HG03571 (cell line): ENCODE results near the gene ZNF618.
"Not testable (repeated sequence)": the region's sequence is repeated elsewhere in the genome, so short reads cannot be mapped to it uniquely, and the experiment has no call there.

Experiments
- ATAC-seq: cut with Tn5 transposase; IDR thresholded peaks from one replicate; pipeline ENCODE4 v1.9.1; 2021; ENCODE audit not compliant: unreplicated experiment

Gene ZNF618

DNA sequence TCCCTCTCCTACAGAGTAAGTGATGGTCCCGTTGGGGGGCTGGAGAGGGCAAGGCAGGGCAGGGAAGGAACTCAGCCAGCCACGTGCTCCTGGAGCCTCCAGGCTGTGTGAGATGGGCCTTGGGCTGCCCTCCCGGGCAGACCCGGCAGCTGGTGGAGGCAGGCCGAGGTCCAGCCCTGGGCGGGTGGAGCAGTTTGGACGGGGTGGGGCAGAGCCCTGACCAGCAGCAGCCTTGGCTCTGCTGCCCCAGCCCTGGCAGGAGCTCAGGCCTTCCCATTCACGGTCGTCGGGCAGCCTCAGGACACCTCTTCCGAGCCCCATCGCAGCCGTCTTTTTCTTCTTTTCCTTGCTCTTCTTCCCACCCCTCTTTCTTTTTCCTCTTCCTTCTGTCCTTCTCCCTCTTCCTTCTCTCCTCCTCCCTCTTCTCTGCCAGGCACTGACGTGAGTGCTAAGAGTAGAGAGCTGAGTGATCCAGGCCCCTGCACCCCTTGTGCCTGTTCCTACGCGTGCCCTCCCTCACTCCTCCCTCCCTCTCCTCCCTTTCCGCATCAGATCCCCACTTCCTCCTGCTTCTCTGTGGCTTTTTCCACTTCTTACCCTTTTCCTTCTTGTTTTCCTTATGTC is 159.2 kb downstream of the ZNF618 start:
- no peak for ATAC-seq

DNA sequence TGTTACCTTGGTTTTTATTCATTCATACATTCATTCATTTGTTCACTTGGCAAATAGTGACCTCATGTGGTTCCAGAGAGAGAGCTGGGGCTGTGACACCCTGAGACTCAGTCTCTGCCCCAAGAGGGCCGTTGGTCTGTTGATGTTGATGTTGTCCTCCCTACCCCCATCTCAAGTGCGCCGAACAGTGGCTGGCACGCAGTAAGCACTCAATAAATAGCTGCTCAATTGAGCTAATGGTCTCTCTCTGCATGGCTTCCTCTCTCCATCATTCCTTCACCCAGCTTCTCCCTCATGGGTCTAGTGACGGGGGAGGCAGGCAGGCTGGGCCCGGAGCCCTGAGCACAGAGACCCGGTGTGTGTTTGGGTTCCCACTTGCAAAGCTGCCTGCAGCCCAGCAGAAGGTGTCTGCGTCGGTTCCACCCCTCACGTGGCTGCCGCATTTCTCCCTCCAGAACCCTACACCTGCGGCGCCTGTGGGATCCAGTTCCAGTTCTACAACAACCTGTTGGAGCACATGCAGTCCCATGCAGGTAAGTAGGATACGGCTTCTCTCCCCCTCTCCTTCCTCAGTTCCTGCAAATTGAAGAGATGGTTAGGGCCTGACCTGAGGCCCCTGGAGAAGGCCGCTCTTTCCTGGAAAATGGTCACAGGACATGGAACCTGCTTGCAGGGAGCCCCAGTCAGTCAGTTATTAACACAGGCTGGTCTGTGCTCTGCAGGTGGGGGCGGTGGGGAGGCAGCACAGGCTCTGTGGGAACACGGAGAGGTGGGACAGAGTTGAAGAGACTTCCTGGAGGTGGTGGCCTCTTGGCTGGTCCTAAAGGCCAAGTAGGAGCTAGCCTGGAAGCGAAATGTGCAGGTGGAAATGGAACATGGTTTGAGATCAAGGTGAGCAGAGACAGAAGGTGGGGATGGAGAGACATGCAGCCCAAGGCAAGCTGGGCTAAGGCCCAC is 160.0 kb downstream of the ZNF618 start:
- no peak for ATAC-seq

DNA sequence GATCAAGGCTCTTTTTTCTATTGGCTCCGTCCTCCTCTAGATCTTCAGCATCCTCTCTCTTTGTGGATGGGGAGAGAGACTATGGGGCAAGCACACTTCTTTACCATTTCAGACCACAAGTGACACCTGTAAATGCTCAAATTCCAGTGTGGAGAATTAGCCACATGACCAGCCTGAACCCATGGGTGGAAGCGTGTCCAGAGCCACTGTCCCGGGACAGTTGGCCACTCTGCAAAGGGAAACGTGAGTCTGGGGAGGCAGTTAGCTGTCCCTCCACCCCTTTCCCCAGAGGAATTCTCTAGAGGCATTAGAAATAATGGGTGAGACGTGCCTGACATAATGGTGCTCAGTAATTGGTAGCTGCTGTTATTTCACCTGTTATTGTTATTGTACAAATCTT is 161.1 kb downstream of the ZNF618 start:
- ATAC-seq = no peak

DNA sequence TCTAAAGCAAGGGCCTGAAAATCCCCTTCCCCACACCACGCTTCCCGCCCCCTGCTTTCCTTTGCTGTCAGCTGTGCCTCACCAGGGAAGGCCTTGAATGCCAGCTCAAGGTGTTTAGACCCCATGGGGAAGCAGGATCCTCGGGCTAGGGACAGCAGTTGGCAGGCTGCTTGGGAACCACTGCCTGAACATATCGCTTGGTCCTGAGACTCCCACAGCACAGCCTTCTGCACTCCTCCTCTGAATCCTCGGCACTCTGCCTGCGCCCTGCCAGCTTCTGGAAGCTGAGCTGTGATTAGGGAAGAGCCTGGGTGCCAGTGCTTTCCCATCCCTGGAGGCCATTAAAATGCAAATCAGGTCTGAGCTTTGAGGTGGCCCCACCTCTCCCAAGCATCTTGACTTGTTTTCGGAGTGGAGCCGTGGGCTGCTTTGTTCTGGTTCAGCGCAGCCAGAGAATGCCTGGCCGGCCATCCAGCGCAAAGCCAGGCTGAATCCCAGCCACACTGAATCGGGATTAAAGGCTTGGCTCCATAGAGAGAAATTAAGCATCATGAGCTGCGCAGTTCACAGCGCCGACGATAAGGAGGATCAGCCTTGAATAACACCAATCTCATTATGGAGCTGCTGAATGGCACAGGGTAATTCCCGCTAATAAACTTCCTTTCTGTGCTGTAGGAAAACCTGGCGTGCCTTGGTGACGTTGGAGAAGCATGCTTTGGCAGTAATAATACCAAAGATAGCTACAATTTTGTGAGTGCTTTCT is 162.0 kb downstream of the ZNF618 start:
- ATAC-seq = no peak

DNA sequence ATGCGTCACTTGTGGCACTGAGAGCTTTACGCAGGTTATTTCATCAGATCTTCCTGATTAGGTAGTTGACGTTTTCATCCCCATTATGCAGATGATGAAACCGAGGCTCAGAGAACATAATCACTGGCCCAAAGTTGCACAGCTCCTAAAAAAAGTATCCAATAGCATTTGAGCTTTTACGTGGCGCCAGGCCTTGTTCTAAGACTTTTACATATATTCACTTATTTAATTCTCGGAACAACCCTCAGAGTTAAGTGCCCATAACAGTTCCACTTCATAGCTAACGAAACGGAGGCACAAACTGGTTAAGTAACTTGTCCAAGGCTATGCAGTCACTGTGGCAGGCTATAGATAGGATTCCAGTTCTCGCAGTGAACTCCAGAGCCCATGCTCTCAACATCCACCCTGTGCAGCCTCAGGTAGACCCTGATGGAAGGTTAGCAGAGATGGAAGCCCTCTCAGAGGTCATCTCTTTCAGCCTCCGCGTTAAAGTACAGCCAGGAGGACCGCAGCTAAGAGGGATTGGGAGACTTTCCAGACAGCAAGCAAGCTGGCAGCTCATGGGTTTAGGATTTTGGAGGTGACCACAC is 162.7 kb downstream of the ZNF618 start:
- no peak for ATAC-seq

DNA sequence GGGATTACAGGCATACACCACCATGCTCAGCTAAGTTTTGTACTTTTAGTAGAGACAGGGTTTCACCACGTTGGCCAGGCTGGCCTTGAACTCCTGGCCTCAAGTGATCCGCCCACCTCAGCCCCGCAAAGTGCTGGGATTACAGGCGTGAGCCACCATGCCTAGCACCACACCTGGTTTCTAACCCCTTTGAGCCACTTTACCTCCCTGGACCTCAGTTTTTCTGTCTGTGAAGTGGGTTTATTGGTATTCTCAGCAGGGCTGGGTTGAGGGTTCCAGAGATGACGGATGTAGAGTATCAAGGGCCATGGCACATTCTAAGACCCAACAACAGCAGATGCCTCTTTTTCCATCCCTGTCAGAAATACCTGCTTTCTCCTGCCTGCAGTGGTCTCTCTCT is 163.4 kb downstream of the ZNF618 start:
- ATAC-seq = no peak

DNA sequence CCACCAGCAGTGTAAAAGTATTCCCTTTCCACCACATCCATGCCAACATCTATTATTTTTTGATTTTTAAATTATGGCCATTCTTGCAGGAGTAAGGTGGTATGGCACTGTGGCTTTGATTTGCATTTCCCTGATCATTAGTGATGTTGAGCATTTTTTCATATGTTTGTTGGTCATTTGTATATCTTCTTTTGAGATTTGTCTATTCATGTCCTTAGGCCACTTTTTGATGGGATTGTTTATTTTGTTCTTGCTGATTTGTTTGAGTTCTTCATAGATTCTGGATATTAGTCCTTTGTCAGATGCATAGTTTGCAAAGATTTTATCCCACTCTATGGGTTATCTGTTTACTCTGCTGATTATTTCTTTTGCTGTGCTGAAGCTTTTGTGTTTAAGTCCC is 167.6 kb downstream of the ZNF618 start:
- not testable (repeated sequence) for ATAC-seq

DNA sequence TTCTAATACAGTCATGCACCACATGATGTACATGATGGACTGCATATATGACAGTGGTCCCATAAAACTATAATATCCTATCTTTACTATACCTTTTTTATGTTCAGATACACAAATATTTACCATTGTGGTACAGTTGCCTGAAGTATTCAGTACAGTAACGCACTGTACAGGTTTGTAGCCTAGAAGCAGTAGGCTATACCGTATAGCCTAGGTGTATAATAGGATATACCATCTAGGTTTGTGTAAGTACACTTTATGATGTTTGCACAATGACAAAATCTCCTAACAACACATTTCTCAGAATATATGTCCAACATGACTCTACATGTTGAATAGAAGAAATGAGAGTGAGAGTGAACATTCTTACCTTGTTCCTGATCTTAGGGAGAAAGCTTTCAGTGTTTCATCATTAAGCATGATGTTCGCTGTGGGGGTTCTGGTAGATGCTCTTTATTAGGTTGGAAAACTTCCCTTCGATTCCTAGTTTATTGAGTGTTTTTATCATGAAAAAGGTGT is 170.2 kb downstream of the ZNF618 start:
- ATAC-seq = no peak

DNA sequence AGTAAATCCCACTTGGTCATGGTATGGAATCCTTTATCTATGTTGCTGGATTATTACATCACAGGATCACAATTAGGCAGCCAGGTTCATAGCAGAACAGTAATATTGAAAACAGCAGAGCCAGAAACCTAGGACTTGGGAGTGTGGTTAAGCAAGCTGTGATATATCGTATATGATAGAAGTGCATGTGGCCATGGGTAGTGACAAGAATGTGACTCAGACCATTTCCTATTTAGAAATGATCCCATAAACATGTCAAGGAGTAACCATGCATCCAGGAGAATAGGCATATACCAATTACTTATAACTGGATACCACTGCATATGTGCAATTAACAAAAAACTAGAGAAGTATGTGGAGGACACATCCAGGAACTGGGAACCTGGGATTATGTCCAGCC is 170.8 kb downstream of the ZNF618 start:
- ATAC-seq = no peak

DNA sequence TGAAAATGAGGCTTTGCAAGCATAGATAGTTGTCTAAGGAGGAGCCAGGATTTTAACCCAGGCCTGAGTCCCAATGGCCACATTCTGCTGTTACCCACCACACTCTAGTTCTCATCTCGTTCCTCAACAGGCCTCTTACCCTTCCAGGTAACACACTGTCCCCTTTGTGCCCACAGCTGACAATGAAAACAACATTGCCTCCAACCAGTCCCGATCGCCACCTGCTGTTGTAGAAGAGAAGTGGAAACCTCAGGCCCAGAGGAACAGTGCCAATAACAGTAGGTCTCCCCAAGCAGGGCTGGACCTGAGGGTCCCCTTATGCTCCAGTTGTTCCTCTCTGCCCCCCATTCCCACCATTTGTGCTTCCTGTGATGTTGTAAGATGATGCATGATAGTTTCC is 171.6 kb downstream of the ZNF618 start:
- ATAC-seq = no peak

DNA sequence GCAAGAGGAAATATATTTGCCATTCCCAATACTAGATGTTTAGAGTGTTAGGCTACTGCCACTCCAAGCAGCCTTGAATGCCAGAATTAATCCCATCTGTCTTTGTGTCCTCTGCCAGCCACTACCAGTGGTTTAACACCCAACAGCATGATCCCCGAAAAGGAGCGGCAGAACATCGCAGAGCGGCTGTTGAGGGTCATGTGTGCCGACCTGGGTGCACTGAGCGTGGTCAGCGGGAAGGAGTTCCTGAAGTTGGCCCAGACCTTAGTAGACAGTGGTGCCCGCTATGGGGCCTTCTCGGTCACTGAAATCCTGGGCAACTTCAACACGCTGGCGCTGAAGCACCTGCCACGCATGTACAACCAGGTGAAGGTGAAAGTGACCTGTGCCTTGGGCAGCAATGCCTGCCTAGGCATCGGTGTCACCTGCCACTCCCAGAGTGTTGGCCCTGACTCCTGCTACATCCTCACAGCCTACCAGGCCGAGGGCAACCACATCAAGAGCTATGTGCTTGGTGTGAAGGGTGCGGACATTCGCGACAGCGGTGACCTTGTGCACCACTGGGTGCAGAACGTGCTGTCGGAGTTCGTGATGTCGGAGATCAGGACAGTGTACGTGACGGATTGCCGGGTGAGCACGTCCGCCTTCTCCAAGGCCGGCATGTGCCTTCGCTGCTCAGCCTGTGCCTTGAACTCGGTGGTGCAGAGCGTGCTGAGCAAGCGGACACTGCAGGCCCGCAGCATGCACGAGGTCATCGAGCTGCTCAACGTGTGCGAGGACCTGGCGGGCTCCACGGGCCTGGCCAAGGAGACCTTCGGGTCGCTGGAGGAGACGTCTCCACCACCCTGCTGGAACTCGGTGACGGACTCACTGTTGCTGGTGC is 172.7 kb downstream of the ZNF618 start:
- no peak for ATAC-seq

DNA sequence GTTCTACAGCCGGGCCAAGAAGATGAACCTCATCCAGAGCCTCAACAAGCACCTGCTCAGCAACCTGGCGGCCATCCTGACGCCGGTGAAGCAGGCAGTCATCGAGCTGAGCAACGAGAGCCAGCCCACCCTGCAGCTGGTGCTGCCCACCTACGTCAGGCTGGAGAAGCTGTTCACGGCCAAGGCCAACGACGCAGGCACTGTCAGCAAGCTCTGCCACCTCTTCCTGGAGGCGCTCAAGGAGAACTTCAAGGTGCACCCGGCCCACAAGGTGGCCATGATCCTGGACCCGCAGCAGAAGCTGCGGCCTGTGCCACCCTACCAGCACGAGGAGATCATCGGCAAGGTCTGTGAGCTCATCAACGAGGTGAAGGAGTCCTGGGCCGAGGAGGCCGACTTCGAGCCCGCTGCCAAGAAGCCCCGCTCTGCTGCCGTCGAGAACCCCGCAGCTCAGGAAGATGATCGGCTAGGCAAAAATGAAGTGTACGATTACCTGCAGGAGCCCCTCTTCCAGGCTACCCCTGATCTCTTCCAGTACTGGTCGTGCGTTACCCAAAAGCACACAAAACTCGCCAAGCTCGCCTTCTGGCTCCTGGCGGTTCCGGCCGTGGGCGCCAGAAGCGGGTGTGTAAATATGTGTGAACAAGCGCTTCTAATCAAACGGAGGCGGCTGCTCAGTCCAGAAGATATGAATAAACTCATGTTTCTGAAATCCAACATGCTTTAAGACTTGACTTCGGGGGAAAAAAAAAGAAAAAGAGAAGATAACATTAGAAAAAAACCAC is 173.5 kb downstream of the ZNF618 start:
- ATAC-seq = no peak

DNA sequence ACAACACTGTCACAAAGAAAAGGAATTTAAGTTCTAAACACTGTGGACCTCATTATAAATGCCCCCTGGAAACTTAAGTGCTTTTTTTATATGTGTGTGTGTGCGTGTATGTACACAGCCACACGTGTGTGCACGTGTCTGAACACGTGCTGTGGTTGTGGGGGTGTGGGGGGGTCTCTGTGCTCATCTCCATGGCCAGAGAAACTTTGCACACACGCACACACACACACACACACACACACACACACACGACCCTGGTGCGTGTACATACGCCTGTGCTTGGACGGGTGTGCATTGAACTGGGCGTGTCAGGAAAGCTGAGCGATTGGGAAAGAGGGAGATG is 174.1 kb downstream of the ZNF618 start:
- ATAC-seq = no peak

DNA sequence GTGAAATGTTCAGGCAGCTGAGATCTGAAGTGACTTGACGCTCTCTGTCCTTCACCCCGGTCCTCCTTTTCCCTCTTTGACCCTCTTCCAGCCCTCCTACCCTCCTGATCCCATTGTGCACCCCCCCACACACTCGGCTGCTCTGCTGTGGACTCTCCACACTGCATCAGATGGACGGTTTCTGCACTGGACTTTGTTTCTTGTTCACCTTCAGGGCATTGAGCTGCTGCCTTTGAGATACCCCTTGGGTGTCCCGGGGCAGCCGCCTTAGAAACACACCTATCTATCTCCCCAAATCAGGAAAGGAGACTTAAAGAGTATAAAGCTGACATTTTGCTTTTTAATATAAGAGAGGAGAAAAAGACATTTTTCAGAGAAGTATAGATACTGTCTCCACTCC is 174.5 kb downstream of the ZNF618 start:
- ATAC-seq = no peak

DNA sequence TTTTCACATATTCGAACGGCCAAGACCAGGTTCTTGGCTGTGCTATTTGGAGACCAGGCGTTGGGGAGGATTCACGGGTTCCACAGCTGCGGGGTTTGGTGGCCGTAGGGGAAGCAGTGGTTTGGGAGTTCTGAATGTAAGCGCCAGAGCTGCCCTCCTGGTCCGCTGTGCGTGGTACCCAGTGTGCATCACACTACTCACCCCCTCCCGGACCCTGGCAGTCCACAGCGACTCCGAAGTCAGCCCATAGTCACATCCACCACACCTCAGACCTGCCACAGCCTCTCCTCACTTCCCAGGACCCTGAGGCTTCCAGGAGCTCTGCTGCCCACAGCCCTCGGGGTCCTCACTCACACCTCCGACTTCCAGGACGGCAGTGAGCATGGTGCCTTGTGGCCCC is 175.2 kb downstream of the ZNF618 start:
- no peak for ATAC-seq

DNA sequence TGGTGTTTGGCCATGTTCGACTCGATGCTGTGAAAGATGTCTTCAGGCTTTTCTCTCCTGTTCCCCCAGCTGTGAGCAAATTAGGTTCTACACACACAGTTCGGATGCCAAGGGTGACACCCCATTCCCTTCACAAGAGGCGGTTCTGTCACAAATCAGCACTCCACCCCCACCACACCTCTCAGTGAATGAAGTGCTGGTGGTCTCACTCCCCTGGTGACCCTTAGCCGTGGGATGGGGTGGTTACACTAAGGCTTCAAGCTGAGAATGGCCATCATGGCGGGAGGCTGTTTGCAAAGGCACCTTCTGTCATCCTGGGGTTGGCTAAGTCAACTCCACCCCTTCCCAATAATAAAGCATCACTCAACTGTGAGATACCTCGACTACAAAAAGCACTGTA is 175.6 kb downstream of the ZNF618 start:
- ATAC-seq = no peak

DNA sequence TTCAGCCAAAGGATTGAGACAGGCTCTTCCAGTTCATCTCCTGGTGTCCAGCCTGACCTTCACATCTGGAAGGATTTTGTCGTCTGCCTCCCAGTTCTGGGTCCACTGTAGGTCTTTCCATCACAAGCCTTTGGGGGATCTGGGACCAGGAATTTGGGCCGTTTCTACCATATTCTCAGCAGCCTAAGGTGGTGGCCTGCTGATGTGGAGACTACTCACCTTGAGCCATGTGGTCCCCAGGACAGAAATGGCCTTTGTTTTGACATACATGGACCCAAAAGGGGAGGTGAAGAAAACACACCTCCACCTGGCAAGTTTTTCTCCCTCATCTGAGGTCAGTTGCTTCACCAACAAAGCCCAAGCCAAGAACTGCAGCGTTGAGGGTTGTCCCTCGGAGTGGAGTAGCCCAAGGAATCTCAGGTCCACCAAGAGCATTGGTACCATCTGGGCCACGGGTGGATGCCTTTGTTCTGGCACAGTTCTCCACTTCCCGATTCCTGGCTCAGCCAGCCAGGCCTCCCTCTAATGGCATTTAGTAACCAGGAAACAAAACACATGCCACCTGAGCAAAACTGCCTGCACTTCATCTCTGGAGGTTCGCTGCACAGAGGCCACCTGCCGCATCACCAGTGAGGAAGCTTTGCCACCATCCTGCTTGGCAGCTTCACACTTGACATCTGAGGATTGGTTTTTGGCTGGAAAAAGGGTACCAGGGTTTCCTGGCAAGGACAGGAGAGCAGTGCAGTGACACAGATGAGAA is 177.3 kb downstream of the ZNF618 start:
- no peak for ATAC-seq

DNA sequence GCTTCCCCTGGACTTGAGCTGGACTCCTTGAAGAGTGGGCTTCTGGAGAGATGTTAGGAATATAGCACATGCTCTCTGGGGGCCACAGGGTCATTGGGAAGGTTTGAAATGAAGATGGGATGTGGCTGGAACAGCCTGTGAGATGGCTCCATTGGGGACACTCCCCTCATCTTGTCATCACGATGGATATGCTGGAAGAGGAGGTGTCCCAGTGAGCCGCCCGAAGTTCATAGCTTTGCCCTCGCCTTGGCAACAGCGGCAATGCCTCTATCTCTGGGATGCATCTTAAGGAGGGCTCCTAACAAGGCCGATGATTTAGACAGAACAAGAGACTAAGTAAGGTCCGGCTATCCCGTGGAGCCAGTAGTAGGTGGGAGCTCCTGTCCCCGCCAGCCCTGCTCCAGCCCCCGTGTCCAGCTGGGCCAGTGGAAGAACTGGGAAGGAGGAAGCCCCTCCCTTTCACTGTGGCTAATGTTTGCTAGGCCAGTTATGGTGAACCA is 178.1 kb downstream of the ZNF618 start:
- ATAC-seq = no peak

DNA sequence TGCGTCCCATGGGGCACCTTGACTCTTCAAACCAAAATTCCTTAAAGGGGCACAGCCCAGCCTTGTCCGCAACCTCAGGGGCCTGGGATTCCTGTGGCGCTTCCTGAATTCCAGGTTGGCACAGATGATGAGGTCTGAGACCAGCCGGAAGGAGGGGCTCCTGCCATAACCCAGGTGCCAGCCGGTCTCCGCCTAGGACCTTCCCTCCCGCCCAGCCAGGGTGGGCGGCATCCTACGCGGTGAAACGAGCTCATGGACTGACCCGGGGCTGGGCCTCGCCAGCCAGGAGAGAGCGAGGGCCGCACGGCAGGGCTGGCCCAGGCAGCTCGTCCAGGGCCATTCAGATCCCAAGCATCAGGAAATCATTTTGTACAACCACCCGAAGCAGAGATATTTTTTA is 179.0 kb downstream of the ZNF618 start:
- no peak for ATAC-seq
